Measurements from ENCODE around the gene SSTR3. TPM values are rescaled to one million over a fixed set of nuclear protein-coding genes. Genes with fewer than 3 reads are reported as not detected.

The SSTR3 gene
- total RNA-seq, 1 experiment from 2014 or later, result 0.08 TPM

GRCh38 chr22:37244922-37245722, 32.8 kb upstream of the SSTR3 start:
- no peaks in the 10 kb centered on the region for H3K27me3 ChIP-seq (ENCODE audit: control insufficient read depth, insufficient read depth, low read length)
- no peaks in the 10 kb centered on the region for H3K9me3 ChIP-seq (ENCODE audit: control insufficient read depth, insufficient read depth, low read depth, low read length)
- ATAC-seq (no peak), DNase-seq (ENCODE audit: low read depth, low spot score) (no peak)
- H3K36me3 ChIP-seq (ENCODE audit: control insufficient read depth, insufficient read depth, low read length), result 0 out of 2 replicates have a peak, but pooled peaks cover 2% of the 10 kb centered on the region
- no TSS peak for BruUV-seq (replicated peaks)
- no peak overlapping the region for H3K27ac ChIP-seq (ENCODE audit: low read length)
- peaks cover 4% of the 10 kb centered on the region; the same call in 1 of the 2 replicates for H3K4me1 ChIP-seq (ENCODE audit: control insufficient read depth, insufficient read depth, low read length)
- in situ Hi-C loops (cut with HindIII; ENCODE audit: low pct_unique_long_range_greater_than_20kb, low sequenced_read_pairs), result no loop called here
- ChIA-PET POLR2A (no interaction called here), CTCF (no interaction called here)
- intact Hi-C loops (cut with micrococcal nuclease; ENCODE audit: unreplicated experiment), result no loop called here
- TF ChIP-seq SIN3A (IDR thresholded peaks at IDR 0.05; ENCODE audit: borderline replicate concordance, insufficient read depth, low read depth, low read length) (no peak), TCF7L2 (IDR thresholded peaks at IDR 0.05; ENCODE audit: low read depth, low read length) (no peak)
- H3K4me3 ChIP-seq (ENCODE audit: low read depth in 2 of 2, low read length in 2 of 2), result no peak overlapping the region

- H3K4me3 ChIP-seq (ENCODE audit: low read depth in 2 of 2, low read length in 2 of 2), result no peak within 1 kb of the TSS; a peak in 1 of 4 replicates
- CTCF ChIA-PET, result no interaction called here
- ATAC-seq (no peak), DNase-seq (ENCODE audit: low read depth, low spot score) (no peak)
- H3K4me1 ChIP-seq (ENCODE audit: control insufficient read depth, insufficient read depth, low read length), result peaks cover 4% of the 10 kb centered on the region; the same call in 1 of the 2 replicates
- H3K27me3 ChIP-seq (ENCODE audit: control insufficient read depth, insufficient read depth, low read length), result no peaks in the 10 kb centered on the region
- H3K36me3 ChIP-seq (ENCODE audit: control insufficient read depth, insufficient read depth, low read length), result 0 out of 2 replicates have a peak, but pooled peaks cover 2% of the 10 kb centered on the region
- in situ Hi-C loops (cut with HindIII; ENCODE audit: low pct_unique_long_range_greater_than_20kb, low sequenced_read_pairs), result no loop called here
- H3K9me3 ChIP-seq (ENCODE audit: control insufficient read depth, insufficient read depth, low read depth, low read length), result no peaks in the 10 kb centered on the region
- no peak within 1 kb of the TSS for H3K27ac ChIP-seq (ENCODE audit: low read length)
- TF ChIP-seq TCF7L2 (IDR thresholded peaks at IDR 0.05; ENCODE audit: low read depth, low read length) (no peak), SIN3A (IDR thresholded peaks at IDR 0.05; ENCODE audit: borderline replicate concordance, insufficient read depth, low read depth, low read length) (no peak), CTCF (IDR thresholded peaks at IDR 0.05) (no peak), POLR2AphosphoS5 (IDR thresholded peaks at IDR 0.05; ENCODE audit: low read depth, low read length) (no peak), REST (IDR thresholded peaks at IDR 0.05; ENCODE audit: insufficient read depth in 1 of 2, low read depth in 2 of 2, low read length in 1 of 2) (no peak)
- intact Hi-C loops (cut with micrococcal nuclease; ENCODE audit: unreplicated experiment), result no loop called here
- BruUV-seq (replicated peaks), result no TSS peak
- POLR2A ChIA-PET, result no interaction called here
These were observed 32.0 kb upstream of the SSTR3 start, which contains the start of gene RAC2 for GRCh38 chr22:37244114-37244921. RAC2 (minus strand) TSS chr22:37244269; CDS start chr22:37244148, 121 bp downstream.

Data from Panc1 (cell line).